HepG2 (cell line): ENCODE results near the gene NAALADL1. TPM values are rescaled to one million over a fixed set of nuclear protein-coding genes. Genes with fewer than 3 reads are reported as not detected.

Experiments used
- DPF2 ChIP-seq: sonication (generic); formaldehyde crosslinking; IDR thresholded peaks from 2 replicates; pipeline ENCODE4 v1.4.0; 2020; ENCODE audit warnings: mild to moderate bottlenecking, low read depth, missing genetic modification reagents, borderline replicate concordance
- FLYWCH1 ChIP-seq: sonication (generic); formaldehyde crosslinking; IDR thresholded peaks from 2 replicates; pipeline ENCODE4 v1.8.1; 2023; ENCODE audit warnings: mild to moderate bottlenecking, missing genetic modification reagents
- MTA1 ChIP-seq: sonication (generic); formaldehyde crosslinking; IDR thresholded peaks from 2 replicates; pipeline ENCODE4 v1.4.0; 2020; ENCODE audit warnings: missing genetic modification reagents, mild to moderate bottlenecking, borderline replicate concordance
- ZBTB20 ChIP-seq: sonication (generic); formaldehyde crosslinking; IDR thresholded peaks from 2 replicates; pipeline ENCODE4 v1.8.1; 2023; ENCODE audit warnings: missing genetic modification reagents, low read depth, mild to moderate bottlenecking, borderline replicate concordance
- ZBTB38 ChIP-seq: sonication (generic); formaldehyde crosslinking; IDR thresholded peaks from 2 replicates; pipeline ENCODE4 v1.5.1; 2020; ENCODE audit warnings: mild to moderate bottlenecking, missing genetic modification reagents
- ZBTB7B ChIP-seq: sonication (generic); formaldehyde crosslinking; IDR thresholded peaks from 2 replicates; pipeline ENCODE4 v1.4.0; 2020; ENCODE audit warnings: missing genetic modification reagents
- ZNF30 ChIP-seq: sonication (generic); formaldehyde crosslinking; IDR thresholded peaks from 2 replicates; pipeline ENCODE4 v1.5.0; 2020; ENCODE audit warnings: mild to moderate bottlenecking, missing genetic modification reagents
- ZNF7 ChIP-seq: IDR thresholded peaks from 2 replicates; pipeline ENCODE4 v1.6.1; 2016; ENCODE audit warnings: missing biosample characterization, missing genetic modification reagents
- ZNF737 ChIP-seq: sonication (generic); formaldehyde crosslinking; IDR thresholded peaks from 2 replicates; pipeline ENCODE4 v1.5.0; 2020; ENCODE audit warnings: missing genetic modification reagents, mild to moderate bottlenecking, borderline replicate concordance
- ZNF790 ChIP-seq: sonication (generic); formaldehyde crosslinking; IDR thresholded peaks from 2 replicates; pipeline ENCODE4 v1.8.0; 2022; ENCODE audit warnings: missing genetic modification reagents, mild to moderate bottlenecking, borderline replicate concordance
- polyA plus RNA-seq, 8 experiments: library from polyadenylated mRNA; depleted of rRNA in 3 of 8; stranded (reverse) in 7 of 8; unstranded in 1 of 8; fragments of >200 nt; fragmentation: Illumina TruSeq in 4 of 8; extraction: Trizol in 4 of 8; gene quantifications; 2 replicates each; pipeline versions ENCODE4 v1.2.1 to v1.2.3, GENCODE V29; 2011 to 2016; ENCODE audit warnings: low read depth in 4 of 8, missing spikeins in 1 of 8, mixed read lengths in 1 of 8; ENCODE audit not compliant: insufficient read depth in 1 of 8
- total RNA-seq, 5 experiments: library from RNA; depleted of rRNA; stranded (reverse); fragments of >200 nt; fragmentation: Illumina TruSeq; extraction: Trizol; gene quantifications; 2 replicates each; pipeline ENCODE4 v1.2.3, GENCODE V29; 2016; ENCODE audit warnings: low read depth in 1 of 5
- TF ChIP-seq, protein P1 (sequence below): sonication (generic); formaldehyde crosslinking; IDR thresholded peaks from 2 replicates; pipeline ENCODE4 v1.8.0; 2022; ENCODE audit warnings: missing genetic modification reagents, mild to moderate bottlenecking, inconsistent platforms, borderline replicate concordance
- TF ChIP-seq, protein P2 (sequence below): IDR thresholded peaks from 2 replicates; pipeline ENCODE4 v1.4.0; 2020; ENCODE audit warnings: mild to moderate bottlenecking, missing genetic modification reagents
- TF ChIP-seq, protein P3 (sequence below): sonication (generic); formaldehyde crosslinking; IDR thresholded peaks from 2 replicates; pipeline ENCODE4 v1.5.0; 2020; ENCODE audit warnings: mild to moderate bottlenecking, missing genetic modification reagents
- TF ChIP-seq, protein P4 (sequence below): sonication (generic); formaldehyde crosslinking; IDR thresholded peaks from 2 replicates; pipeline ENCODE4 v1.5.0; 2020; ENCODE audit warnings: mild to moderate bottlenecking, missing genetic modification reagents
- TF ChIP-seq, protein P5 (sequence below): sonication (generic); formaldehyde crosslinking; IDR thresholded peaks from 2 replicates; pipeline ENCODE4 v1.4.0; 2020; ENCODE audit warnings: missing genetic modification reagents, borderline replicate concordance
- TF ChIP-seq, protein P6 (sequence below): sonication (generic); formaldehyde crosslinking; IDR thresholded peaks from 2 replicates; pipeline ENCODE4 v1.4.0; 2020; ENCODE audit warnings: missing genetic modification reagents

The NAALADL1 gene
- total and polyA plus RNA-seq, 2 of the 13 experiments (the other 11 are each of a cell fraction or from before 2014, with no cell fraction given) = 9.3 to 33.9 TPM

DNA sequence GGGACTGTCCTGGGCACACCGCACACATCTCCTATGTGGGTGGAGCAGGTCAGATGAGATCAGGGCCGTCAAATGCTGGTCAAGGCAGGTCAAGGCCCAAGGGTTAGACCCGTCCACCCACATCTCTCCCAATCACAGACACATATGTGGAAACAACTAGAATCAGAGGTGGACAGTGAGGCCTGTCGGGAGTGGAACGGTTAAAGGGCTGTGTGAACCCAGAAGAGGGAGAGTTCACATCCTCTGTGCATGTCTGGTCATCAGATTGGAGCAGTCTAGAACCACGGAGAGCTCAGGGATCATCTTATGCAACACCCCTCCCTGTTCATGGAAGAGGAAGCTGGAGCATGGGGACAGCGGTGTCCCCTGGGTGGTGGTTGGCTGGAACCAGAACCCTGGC is 38.5 kb downstream of the NAALADL1 start (continued):
- TF ChIP-seq, protein P1, sequence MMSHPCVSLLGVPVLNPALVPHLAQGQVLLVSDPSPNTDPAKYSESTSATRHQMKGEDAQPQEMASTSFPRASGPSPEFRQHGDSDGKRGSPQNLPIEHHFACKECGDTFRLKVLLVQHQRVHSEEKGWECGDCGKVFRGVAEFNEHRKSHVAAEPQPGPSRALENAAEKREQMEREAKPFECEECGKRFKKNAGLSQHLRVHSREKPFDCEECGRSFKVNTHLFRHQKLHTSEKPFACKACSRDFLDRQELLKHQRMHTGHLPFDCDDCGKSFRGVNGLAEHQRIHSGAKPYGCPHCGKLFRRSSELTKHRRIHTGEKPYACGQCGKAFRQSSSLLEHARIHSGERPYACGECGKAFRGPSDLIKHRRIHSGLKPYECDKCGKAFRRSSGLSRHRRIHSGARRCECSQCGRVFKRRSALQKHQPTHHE (CRISPR knock-in tag) = no peak
- TF ChIP-seq FLYWCH1 = no peak
- TF ChIP-seq, protein P2, sequence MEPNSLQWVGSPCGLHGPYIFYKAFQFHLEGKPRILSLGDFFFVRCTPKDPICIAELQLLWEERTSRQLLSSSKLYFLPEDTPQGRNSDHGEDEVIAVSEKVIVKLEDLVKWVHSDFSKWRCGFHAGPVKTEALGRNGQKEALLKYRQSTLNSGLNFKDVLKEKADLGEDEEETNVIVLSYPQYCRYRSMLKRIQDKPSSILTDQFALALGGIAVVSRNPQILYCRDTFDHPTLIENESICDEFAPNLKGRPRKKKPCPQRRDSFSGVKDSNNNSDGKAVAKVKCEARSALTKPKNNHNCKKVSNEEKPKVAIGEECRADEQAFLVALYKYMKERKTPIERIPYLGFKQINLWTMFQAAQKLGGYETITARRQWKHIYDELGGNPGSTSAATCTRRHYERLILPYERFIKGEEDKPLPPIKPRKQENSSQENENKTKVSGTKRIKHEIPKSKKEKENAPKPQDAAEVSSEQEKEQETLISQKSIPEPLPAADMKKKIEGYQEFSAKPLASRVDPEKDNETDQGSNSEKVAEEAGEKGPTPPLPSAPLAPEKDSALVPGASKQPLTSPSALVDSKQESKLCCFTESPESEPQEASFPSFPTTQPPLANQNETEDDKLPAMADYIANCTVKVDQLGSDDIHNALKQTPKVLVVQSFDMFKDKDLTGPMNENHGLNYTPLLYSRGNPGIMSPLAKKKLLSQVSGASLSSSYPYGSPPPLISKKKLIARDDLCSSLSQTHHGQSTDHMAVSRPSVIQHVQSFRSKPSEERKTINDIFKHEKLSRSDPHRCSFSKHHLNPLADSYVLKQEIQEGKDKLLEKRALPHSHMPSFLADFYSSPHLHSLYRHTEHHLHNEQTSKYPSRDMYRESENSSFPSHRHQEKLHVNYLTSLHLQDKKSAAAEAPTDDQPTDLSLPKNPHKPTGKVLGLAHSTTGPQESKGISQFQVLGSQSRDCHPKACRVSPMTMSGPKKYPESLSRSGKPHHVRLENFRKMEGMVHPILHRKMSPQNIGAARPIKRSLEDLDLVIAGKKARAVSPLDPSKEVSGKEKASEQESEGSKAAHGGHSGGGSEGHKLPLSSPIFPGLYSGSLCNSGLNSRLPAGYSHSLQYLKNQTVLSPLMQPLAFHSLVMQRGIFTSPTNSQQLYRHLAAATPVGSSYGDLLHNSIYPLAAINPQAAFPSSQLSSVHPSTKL (CRISPR knock-in tag) = peak; percentile 24; the same call in 1 of the 2 replicates
- TF ChIP-seq ZNF7 (CRISPR knock-in tag) = no peak
- TF ChIP-seq, protein P3, sequence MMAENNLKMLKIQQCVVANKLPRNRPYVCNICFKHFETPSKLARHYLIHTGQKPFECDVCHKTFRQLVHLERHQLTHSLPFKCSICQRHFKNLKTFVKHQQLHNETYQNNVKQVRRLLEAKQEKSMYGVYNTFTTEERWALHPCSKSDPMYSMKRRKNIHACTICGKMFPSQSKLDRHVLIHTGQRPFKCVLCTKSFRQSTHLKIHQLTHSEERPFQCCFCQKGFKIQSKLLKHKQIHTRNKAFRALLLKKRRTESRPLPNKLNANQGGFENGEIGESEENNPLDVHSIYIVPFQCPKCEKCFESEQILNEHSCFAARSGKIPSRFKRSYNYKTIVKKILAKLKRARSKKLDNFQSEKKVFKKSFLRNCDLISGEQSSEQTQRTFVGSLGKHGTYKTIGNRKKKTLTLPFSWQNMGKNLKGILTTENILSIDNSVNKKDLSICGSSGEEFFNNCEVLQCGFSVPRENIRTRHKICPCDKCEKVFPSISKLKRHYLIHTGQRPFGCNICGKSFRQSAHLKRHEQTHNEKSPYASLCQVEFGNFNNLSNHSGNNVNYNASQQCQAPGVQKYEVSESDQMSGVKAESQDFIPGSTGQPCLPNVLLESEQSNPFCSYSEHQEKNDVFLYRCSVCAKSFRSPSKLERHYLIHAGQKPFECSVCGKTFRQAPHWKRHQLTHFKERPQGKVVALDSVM (CRISPR knock-in tag) = no peak
- TF ChIP-seq ZNF30 (CRISPR knock-in tag) = no peak
- TF ChIP-seq ZNF737 (CRISPR knock-in tag) = no peak
- no peak for TF ChIP-seq MTA1 (CRISPR knock-in tag)
- TF ChIP-seq ZNF790 = no peak
- peak; percentile 37; the same call in 1 of the 2 replicates for TF ChIP-seq DPF2 (CRISPR knock-in tag)
- TF ChIP-seq, protein P4, sequence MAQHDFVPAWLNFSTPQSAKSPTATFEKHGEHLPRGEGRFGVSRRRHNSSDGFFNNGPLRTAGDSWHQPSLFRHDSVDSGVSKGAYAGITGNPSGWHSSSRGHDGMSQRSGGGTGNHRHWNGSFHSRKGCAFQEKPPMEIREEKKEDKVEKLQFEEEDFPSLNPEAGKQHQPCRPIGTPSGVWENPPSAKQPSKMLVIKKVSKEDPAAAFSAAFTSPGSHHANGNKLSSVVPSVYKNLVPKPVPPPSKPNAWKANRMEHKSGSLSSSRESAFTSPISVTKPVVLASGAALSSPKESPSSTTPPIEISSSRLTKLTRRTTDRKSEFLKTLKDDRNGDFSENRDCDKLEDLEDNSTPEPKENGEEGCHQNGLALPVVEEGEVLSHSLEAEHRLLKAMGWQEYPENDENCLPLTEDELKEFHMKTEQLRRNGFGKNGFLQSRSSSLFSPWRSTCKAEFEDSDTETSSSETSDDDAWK (CRISPR knock-in tag) = no peak
- TF ChIP-seq ZBTB38 (CRISPR knock-in tag) = peak; percentile 64; the same call in 1 of the 2 replicates
- TF ChIP-seq, protein P5, sequence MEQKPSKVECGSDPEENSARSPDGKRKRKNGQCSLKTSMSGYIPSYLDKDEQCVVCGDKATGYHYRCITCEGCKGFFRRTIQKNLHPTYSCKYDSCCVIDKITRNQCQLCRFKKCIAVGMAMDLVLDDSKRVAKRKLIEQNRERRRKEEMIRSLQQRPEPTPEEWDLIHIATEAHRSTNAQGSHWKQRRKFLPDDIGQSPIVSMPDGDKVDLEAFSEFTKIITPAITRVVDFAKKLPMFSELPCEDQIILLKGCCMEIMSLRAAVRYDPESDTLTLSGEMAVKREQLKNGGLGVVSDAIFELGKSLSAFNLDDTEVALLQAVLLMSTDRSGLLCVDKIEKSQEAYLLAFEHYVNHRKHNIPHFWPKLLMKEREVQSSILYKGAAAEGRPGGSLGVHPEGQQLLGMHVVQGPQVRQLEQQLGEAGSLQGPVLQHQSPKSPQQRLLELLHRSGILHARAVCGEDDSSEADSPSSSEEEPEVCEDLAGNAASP = peak; percentile 71; the same call in 1 of the 2 replicates
- TF ChIP-seq ZBTB20 (CRISPR knock-in tag) = no peak
- TF ChIP-seq, protein P6, sequence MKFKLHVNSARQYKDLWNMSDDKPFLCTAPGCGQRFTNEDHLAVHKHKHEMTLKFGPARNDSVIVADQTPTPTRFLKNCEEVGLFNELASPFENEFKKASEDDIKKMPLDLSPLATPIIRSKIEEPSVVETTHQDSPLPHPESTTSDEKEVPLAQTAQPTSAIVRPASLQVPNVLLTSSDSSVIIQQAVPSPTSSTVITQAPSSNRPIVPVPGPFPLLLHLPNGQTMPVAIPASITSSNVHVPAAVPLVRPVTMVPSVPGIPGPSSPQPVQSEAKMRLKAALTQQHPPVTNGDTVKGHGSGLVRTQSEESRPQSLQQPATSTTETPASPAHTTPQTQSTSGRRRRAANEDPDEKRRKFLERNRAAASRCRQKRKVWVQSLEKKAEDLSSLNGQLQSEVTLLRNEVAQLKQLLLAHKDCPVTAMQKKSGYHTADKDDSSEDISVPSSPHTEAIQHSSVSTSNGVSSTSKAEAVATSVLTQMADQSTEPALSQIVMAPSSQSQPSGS = peak; percentile 28; the same call in 1 of the 2 replicates
- peak; percentile 39; the same call in 1 of the 2 replicates for TF ChIP-seq ZBTB7B (CRISPR knock-in tag)
